Measurements from ENCODE around the gene SLAIN2.

The SLAIN2 gene

GRCh38 chr4:48369771-48370170, 28.4 kb downstream of the SLAIN2 start:
- no peak overlapping the region for H3K4me3 ChIP-seq (replicated peaks; ENCODE audit: low read depth, low read length)
- H3K36me3 ChIP-seq (ENCODE audit: control insufficient read depth, insufficient read depth, low read length) = no peaks in the 10 kb centered on the region; the same call in 1 of the 2 replicates
- no peaks in the 10 kb centered on the region for H3K27me3 ChIP-seq (replicated peaks; ENCODE audit: control insufficient read depth, insufficient read depth, low read length)
- TF ChIP-seq CTCF (IDR thresholded peaks at IDR 0.05; ENCODE audit: insufficient read depth, low read length, poor library complexity, severe bottlenecking) = no peak
- DNase-seq (ENCODE audit: extremely low read depth, insufficient read length) = no peak

- Histone ChIP-seq H3K27me3 (replicated peaks; ENCODE audit: control insufficient read depth, insufficient read depth, low read length) (no peaks in the 10 kb centered on the region), H3K36me3 (ENCODE audit: control insufficient read depth, insufficient read depth, low read length) (no peaks in the 10 kb centered on the region; the same call in 1 of the 2 replicates), H3K4me3 (replicated peaks; ENCODE audit: low read depth, low read length) (no peak overlapping the region)
- no peak for DNase-seq (ENCODE audit: extremely low read depth, insufficient read length)
- no peak for TF ChIP-seq CTCF (IDR thresholded peaks at IDR 0.05; ENCODE audit: insufficient read depth, low read length, poor library complexity, severe bottlenecking)
Measured at GRCh38 chr4:48370260-48371134, 29.2 kb downstream of the SLAIN2 start.

DNA sequence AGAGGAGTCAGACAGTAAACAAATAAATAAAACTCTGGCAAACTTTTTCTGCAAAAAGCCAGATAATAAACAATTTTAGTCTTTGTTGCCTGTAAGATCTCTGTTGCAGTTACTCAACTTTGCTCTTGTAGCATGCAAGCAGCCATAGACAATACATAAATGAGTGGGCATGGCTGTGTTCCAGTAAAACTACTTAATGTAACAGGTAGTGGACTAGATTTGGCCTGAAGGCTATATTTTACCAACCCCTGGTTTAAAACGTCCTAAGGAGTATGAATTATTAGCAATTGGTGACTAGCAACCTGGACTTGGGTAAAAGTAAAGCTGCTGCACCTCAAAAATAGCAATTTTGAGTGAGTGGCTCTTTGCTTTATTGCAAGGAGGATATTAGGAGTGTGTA, 30.9 kb downstream of the SLAIN2 start:
- DNase-seq (ENCODE audit: extremely low read depth, insufficient read length) = no peak
- Histone ChIP-seq H3K4me3 (replicated peaks; ENCODE audit: low read depth, low read length) (no peak overlapping the region), H3K36me3 (ENCODE audit: control insufficient read depth, insufficient read depth, low read length) (no peaks in the 10 kb centered on the region; the same call in 1 of the 2 replicates), H3K27me3 (replicated peaks; ENCODE audit: control insufficient read depth, insufficient read depth, low read length) (no peaks in the 10 kb centered on the region)
- no peak for TF ChIP-seq CTCF (IDR thresholded peaks at IDR 0.05; ENCODE audit: insufficient read depth, low read length, poor library complexity, severe bottlenecking)

GRCh38 chr4:48375651-48376304, 34.4 kb downstream of the SLAIN2 start:
- Histone ChIP-seq H3K27me3 (replicated peaks; ENCODE audit: control insufficient read depth, insufficient read depth, low read length) (no peaks in the 10 kb centered on the region), H3K36me3 (ENCODE audit: control insufficient read depth, insufficient read depth, low read length) (no peaks in the 10 kb centered on the region; the same call in 1 of the 2 replicates), H3K4me3 (replicated peaks; ENCODE audit: low read depth, low read length) (no peak overlapping the region)
- TF ChIP-seq CTCF (IDR thresholded peaks at IDR 0.05; ENCODE audit: insufficient read depth, low read length, poor library complexity, severe bottlenecking) = no peak
- no peak for DNase-seq (ENCODE audit: extremely low read depth, insufficient read length)

DNA sequence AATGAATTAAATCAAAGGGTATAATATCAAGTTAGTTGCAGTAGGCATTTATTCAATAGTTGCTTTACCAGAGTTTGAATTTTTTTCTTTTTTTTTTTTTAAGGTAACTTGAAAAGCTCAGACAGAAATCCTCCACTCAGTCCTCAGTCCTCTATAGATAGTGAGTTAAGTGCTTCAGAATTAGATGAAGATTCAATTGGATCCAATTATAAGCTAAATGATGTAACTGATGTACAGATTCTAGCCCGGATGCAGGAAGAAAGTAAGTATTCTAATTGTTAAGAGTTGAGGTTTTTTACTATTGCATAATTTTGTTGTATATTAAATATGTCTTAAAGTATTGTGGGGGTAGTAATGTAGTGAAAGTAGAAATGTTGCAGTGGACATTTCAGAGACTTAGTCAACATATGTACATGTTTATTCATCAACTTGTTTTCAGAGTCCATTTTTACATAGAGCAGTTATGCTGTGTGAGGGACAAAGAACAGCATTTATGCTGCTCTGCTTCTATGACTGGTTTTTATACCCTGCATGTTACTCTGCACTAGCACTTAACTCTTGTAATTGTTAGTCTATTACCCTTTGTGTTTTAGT, 38.4 kb downstream of the SLAIN2 start:
- H3K36me3 ChIP-seq (ENCODE audit: control insufficient read depth, insufficient read depth, low read length) = no peaks in the 10 kb centered on the region; the same call in 1 of the 2 replicates
- H3K4me3 ChIP-seq (replicated peaks; ENCODE audit: low read depth, low read length) = no peak overlapping the region
- TF ChIP-seq CTCF (IDR thresholded peaks at IDR 0.05; ENCODE audit: insufficient read depth, low read length, poor library complexity, severe bottlenecking) = no peak
- DNase-seq (ENCODE audit: extremely low read depth, insufficient read length) = no peak
- H3K27me3 ChIP-seq (replicated peaks; ENCODE audit: control insufficient read depth, insufficient read depth, low read length) = no peaks in the 10 kb centered on the region

All from GM06990 (cell line).